Muscle layer of duodenum (tissue), 2 donors: ENCODE measurements around the gene GUCD1.
"Not testable (repeated sequence)": the region's sequence is repeated elsewhere in the genome, so short reads cannot be mapped to it uniquely, and the experiment has no call there.

Experiments used
- H3K27ac ChIP-seq: one replicate; pipeline ENCODE4 v1.7.0; 2013; ENCODE audit warnings: mild to moderate bottlenecking, low read length
- H3K27me3 ChIP-seq: one replicate; pipeline ENCODE4 v1.7.0; 2013; ENCODE audit warnings: low read depth, mild to moderate bottlenecking, control low read depth, low read length
- H3K36me3 ChIP-seq, 2 donors: one replicate each; pipeline ENCODE4 v1.7.0; 2013; ENCODE audit warnings: low read length in 2 of 2, control low read depth in 1 of 2, mild to moderate bottlenecking in 1 of 2; ENCODE audit not compliant: insufficient read depth in 2 of 2, control insufficient read depth in 1 of 2
- H3K4me1 ChIP-seq, 2 donors: one replicate each; pipeline ENCODE4 v1.7.0; 2013; ENCODE audit warnings: low read length in 2 of 2, mild to moderate bottlenecking in 2 of 2, control low read depth in 1 of 2, moderate library complexity in 1 of 2; ENCODE audit not compliant: insufficient read depth in 2 of 2, control insufficient read depth in 1 of 2
- H3K4me3 ChIP-seq, 2 donors: one replicate each; pipeline ENCODE4 v1.7.0; 2013; ENCODE audit warnings: low read length in 2 of 2, low read depth in 1 of 2, mild to moderate bottlenecking in 1 of 2
- H3K9me3 ChIP-seq, 2 donors: one replicate each; pipeline ENCODE4 v1.7.0; 2013; ENCODE audit warnings: low read length in 2 of 2, control low read depth in 1 of 2, mild to moderate bottlenecking in 1 of 2; ENCODE audit not compliant: control insufficient read depth in 1 of 2
- donor health status: healthy.

The GUCD1 gene

DNA sequence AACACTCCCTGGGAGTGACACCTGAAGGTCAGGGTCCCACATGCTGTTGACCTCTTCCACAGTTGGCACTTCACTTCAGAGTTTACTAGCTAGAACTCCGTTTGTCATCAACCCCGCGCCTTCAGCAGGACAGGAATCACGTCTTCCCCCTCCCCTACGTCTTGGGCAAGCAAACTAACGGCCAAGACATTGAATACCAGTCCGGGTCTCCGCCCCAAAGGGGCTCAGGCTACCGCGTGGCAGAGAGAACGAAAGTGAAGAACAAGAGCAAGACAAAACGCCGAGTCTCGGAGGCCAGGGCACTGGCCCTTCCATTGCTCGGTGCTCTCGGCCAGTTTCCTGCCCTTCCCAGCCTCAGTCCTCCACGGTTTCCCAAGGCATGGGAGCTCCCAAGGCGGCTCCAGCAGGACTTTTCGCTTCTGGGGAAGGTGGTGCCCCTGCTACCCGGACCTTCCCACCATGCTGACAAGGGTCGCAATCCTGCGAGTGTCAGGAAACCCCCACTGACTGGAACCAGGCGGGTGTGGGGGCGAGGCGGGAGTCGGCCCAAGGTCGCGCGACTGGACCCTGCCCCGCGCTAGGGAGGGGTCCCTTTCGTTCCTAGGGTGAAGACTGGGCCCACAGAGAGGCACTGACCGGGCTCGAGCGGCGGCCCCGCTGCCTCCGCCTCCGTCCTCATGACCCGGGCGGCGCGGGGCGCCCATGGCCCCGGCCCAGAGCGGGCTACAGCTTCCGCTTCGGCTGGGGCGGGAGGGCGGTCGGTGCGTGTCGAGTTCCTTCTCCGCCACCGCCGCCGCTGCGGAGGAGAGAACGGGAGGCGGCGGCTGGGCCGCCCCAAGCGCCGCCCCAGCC is at the start of gene GUCD1:
TSS of gene GUCD1 (minus strand) at position 826 of the 852 bp plus-strand sequence. CDS start at position 679, 147 bp downstream.
- Histone ChIP-seq H3K36me3 (peaks cover 21 to 36% of the 10 kb centered on the region in 2 donors), H3K4me1 (peaks cover 8 to 58% of the 10 kb centered on the region in 2 donors), H3K9me3 (no peaks in the 10 kb centered on the region), H3K27ac (peak within 1 kb of the TSS; percentile 98), H3K27me3 (no peaks in the 10 kb centered on the region), H3K4me3 (peak within 1 kb of the TSS; percentile 77 to 92)

GRCh38 chr22:24603770-24604629 is 49.1 kb upstream of the GUCD1 start:
- not testable (repeated sequence) for H3K36me3 ChIP-seq, H3K27ac ChIP-seq, H3K27me3 ChIP-seq, H3K4me3 ChIP-seq, H3K9me3 ChIP-seq
- H3K4me1 ChIP-seq: peaks cover 0 to 11% of the 10 kb centered on the region in 2 donors

GRCh38 chr22:24602847-24603769 is 48.2 kb upstream of the GUCD1 start, which contains the start of gene GGT1:
TSS of gene GGT1 (plus strand) at chr22:24603193. CDS start at chr22:24611082, 7,889 bp downstream.
- H3K4me3 ChIP-seq, H3K9me3 ChIP-seq, H3K27ac ChIP-seq: not testable (repeated sequence)

DNA sequence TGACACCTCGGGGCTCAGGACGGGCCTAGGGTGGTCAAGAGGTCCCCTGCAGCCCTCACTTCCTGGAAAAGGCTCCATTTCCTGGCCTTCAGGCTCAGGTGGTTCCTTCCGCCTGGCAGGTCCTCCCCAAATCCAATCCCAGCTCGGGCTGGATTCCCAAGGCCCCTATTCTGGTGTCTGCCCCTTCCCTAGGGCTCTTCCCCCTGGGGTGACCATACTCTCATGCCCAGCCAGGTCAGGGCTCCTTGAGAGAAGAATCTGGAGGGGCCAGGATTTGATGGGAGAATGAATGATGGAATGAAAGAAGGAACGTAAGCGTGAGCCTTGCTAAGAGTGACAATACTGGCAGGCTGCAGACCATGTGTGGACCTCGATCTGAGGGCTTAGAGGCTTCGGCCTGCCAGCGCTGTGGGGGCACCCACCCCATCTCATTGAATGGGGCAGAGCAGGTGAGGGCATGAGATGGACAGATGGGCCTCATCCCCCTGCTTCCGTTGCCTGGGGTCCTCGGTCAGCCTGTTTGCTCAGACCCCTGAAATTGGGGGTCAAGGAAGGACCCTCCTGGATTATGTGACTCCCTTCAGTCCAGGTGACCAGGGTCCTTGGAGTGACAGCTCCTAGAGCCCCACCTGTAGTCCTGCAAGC is 47.3 kb upstream of the GUCD1 start:
- H3K4me1 ChIP-seq: peaks cover 0 to 11% of the 10 kb centered on the region in 2 donors
- not testable (repeated sequence) for H3K27me3 ChIP-seq, H3K9me3 ChIP-seq, H3K27ac ChIP-seq, H3K36me3 ChIP-seq, H3K4me3 ChIP-seq

More at GRCh38 chr22:24602847-24603769, 48.2 kb upstream of the GUCD1 start, which contains the start of gene GGT1:
- not testable (repeated sequence) for H3K36me3 ChIP-seq, H3K27me3 ChIP-seq
- H3K4me1 ChIP-seq: peaks cover 0 to 11% of the 10 kb centered on the region in 2 donors

DNA sequence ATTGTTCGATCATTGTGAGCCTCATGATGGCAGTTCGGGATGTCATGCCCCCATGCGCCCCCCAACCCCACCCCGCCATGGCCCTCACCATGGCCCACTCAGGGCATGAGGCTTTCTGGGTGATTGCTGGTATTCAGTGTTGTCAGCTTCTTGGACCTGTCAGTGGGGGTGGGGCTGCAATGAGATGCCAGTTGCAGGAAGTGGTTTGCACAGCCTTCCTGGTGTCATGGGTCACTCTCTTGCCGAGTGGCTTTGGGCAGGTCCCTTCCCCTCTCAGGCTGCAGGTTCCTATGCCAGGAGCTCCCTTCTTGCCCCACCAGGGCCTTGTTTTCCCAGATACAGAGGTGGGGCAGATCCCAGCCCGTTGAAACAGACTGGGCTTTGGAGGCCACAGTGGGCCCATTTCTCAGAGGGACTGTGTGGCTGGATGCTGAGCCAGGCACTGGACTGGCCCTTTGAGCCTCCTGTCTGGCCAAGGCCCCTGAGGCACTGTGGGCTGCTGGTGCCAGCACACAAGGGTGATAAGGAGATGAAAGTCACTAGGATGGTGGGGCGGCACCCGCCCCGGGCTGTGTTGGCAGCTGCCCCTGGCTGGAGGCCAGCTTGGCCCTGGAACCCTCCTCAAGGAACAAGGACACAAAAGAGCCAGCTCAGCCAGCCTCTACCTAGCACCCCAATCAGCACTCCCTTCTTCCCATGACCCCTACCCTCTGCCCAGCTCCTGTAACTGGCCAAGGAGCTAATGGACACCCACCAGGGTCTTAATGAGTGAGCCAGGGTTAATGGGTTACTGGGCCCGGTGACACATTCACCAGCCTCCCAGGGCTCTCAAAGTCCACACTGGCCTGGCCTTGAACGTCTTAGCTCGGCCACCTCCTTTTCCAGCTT is 46.5 kb upstream of the GUCD1 start:
- no peak overlapping the region for H3K27ac ChIP-seq
- no peak overlapping the region for H3K4me3 ChIP-seq
- H3K9me3 ChIP-seq: no peaks in the 10 kb centered on the region
- H3K27me3 ChIP-seq: no peaks in the 10 kb centered on the region
- H3K4me1 ChIP-seq: peaks cover 0 to 11% of the 10 kb centered on the region in 2 donors
- H3K36me3 ChIP-seq: no peaks in the 10 kb centered on the region

DNA sequence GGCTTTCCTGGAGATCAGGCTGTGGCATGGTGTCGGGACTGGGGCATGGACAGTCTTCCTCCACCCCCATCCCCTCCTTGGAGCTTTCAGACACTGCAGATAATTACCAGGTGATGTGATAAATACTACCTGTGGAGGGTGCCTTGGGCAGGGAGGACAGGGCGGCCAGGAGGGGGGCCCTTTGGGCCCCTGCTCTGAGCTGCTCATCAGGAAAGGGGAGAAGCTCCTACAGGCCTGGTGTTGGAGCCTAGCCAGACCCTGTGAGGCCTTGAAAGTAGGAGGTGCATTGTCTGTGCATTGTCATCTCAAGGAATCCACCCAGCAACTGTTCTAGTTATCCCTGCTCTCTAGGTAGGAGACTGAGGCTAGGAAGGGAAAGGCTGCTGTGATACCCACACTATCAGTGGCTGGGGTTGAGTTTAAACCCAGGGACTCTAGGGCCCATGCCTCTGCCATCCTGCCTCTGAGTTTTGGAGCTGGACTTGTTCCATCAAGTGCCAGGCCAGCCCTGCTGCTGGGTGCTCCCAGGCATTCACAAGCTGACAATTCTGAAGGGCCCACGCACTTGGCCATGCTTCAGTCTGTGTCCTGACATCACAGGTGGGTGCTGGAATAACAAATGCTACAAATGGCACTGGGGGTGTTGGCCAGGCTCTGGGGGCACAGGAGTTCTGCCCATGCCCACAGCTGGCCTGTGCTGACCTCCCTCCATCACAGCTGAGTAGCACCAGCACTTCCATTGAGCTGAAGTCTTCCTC is 45.2 kb upstream of the GUCD1 start:
- H3K27me3 ChIP-seq, H3K36me3 ChIP-seq, H3K4me3 ChIP-seq, H3K9me3 ChIP-seq, H3K27ac ChIP-seq: not testable (repeated sequence)
- H3K4me1 ChIP-seq: peaks cover 0 to 11% of the 10 kb centered on the region in 2 donors

DNA sequence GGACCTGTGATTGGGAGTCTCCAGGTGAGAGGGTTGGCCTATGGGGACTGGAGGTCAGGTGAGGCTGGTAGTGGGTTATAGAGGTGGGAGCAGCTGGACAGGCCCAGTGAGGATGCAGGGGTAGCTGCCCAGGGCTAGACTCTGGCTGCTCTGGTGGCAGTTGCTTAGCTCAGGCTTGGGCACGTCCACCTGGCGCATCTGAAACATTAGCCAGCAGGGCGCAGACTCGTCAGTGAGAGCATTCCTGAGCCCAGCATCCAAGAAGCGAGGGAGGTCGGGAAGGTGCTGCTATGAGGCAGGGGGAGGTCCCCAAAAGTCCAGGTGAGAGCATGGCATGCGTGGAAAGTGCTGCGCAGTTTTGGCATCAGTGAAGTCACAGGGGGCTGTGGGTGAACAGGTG is 44.6 kb upstream of the GUCD1 start:
- Histone ChIP-seq H3K4me3 (no peak overlapping the region), H3K9me3 (no peaks in the 10 kb centered on the region), H3K36me3 (no peaks in the 10 kb centered on the region), H3K27ac (no peak overlapping the region), H3K27me3 (no peaks in the 10 kb centered on the region), H3K4me1 (peaks cover 0 to 11% of the 10 kb centered on the region in 2 donors)

- H3K9me3 ChIP-seq, H3K27ac ChIP-seq, H3K27me3 ChIP-seq, H3K4me3 ChIP-seq, H3K36me3 ChIP-seq: not testable (repeated sequence)
- H3K4me1 ChIP-seq: peaks cover 0 to 14% of the 10 kb centered on the region in 2 donors
Observed at GRCh38 chr22:24597076-24597475, 42.1 kb upstream of the GUCD1 start.

- Histone ChIP-seq H3K27me3 (no peaks in the 10 kb centered on the region), H3K4me1 (peaks cover 0 to 19% of the 10 kb centered on the region in 2 donors), H3K36me3 (no peaks in the 10 kb centered on the region), H3K9me3 (no peaks in the 10 kb centered on the region), H3K27ac (no peak overlapping the region), H3K4me3 (no peak overlapping the region)
Observed at GRCh38 chr22:24595863-24596262, 40.9 kb upstream of the GUCD1 start.
